HG02943 (cell line): ENCODE measurements around the gene PLBD2.

Experiments used
- ATAC-seq: cut with Tn5 transposase; IDR thresholded peaks from one replicate; pipeline ENCODE4 v1.9.1; 2021; ENCODE audit warnings: mild to moderate bottlenecking, low read depth, moderate library complexity; ENCODE audit not compliant: unreplicated experiment

PLBD2 gene

DNA sequence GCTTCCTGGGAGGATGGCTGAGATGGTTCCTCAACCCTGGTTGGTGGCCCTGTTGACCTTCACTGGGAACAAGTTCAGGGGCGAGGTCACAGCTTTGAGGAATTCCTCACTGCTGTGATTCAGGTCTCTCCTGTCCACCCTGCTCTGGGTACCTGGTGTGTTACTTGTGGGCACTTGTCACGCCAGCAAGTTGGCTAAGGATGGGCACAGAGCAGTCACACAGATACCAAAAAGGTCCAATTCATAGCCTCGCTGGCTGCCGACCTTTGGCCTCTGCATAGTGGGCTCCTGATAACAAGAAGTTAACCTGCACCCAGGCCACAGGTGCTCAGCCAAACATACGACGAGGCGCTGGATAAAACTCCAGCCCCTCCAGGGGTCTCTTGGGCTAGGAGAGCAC lies 34.1 kb downstream of the PLBD2 start:
- no peak for ATAC-seq

DNA sequence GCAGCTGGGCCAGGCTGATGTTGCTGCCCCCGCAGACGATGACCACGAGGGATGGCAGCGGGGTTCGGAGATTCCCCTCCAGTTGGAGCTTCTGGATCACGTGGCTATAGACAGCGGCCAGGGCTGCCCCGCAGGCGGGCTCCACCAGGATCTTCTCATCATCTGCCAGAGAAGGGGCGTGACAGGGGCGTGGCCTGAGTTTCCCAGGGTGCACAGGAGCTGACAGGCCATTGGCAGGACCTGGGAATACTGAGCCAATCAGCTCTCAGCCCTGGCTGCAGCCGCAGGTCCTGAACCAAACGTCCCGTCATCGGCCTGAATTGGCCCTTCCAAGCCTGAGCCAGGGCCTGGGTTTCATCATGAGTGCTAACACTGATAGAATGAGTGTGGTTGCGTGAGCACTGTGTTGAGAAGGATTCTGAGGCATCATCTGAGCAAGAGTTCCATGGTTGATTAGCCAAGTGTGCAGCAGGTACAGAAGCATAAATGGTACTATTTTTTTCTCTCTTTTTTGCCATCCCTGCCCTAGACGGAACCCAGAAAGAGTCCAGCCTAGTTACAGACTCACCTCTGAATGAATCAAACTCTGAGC lies 34.7 kb downstream of the PLBD2 start:
- ATAC-seq = no peak

DNA sequence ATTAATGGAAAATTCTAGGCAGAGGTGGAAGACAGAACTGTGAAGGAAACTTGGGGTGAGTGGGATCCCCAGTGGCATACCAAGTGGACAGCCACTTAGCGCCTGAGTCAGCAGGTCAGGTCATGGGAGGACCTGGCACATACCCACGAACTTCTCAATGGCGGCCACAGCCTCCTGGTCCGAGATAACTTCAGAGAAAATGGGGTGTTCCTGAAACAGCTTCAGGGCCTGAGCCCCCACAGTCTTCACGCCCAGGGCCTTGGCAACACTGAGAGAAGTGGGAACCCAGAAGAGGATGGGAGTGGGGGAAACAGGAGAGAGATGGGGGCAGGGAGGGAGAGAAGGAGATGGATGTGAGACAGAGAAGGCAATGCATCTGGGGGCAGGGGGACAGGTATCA lies 35.4 kb downstream of the PLBD2 start:
- no peak for ATAC-seq

GRCh38 chr12:113395119-113395518 lies 36.7 kb downstream of the PLBD2 start:
- no peak for ATAC-seq

DNA sequence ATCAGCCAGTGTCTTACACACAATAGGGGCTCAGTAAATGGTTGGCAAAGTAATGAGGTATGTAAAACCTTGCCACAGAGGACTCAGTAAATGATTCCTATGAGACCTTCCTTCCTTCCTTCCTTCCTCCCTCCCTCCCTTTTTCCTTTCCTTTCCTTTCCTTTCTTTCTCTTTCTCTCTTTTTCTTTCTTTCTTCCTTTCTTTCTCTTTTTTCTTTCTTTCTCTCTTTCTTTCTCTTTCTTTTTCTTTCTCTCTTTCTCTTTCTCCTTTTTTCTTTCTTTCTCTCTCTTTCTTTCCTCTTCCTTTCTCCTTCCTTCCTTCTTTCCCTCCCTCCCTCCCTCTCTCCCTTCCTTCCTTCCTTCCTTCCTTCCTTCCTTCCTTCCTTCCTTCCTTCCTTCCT lies 37.8 kb downstream of the PLBD2 start:
- no peak for ATAC-seq

GRCh38 chr12:113396828-113397496 lies 38.6 kb downstream of the PLBD2 start:
- ATAC-seq = no peak

DNA sequence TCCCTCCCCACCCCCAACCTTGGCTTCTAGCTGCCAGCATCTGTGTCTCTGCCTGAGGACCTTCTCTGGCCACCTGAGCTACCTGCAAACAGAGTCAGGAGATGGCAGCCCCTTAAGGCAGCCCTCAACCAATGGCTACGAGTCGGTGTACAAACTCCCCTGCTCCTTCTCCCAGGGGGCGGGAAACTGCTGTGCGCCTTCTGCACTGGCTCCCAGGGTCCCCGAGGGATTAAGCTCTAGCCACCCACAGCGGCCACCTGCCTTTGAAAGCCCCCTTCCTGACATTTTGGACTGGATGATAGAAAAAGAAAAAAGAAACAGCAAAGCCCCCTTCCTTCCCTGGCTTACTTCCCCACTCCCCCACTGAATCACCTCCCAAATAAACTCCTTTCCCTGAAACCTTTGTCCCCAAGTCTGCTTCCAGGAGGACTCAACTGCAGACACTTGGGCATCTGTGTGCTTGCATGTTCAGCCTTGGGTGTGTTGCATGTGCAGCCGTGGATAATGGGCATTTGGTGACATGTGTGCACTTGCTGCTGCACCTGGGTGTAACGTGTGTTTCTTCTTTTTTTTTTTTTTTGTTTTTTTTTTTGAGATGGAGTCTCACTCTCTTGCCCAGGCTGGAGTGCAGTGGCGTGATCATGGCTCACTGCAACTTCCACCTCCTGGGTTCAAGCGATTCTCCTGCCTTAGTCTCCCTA lies 39.3 kb downstream of the PLBD2 start:
- ATAC-seq = no peak

GRCh38 chr12:113398346-113399290 lies 40.2 kb downstream of the PLBD2 start:
- ATAC-seq = no peak

- ATAC-seq = no peak
Observed at GRCh38 chr12:113399490-113399889, 41.1 kb downstream of the PLBD2 start.

DNA sequence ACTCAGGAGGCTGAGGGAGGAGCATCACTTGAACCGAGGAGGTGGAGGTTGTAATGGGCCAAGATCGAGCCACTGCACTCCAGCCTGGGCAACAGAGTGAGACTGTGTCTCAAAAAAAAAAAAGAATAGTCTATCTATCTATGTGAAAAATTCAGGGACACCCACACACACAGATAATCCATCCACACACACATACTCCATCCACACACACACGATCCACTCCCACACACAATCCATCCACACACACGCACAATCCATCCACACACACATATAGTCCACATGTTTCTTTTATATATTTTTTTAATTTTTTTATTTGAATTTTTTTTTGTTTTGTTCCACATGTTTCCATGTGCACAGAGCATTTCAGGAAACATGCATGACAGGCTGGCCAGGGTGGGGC lies 42.0 kb downstream of the PLBD2 start:
- ATAC-seq = no peak

GRCh38 chr12:113401066-113402000 lies 42.9 kb downstream of the PLBD2 start:
- ATAC-seq = no peak

GRCh38 chr12:113402586-113403260 lies 44.3 kb downstream of the PLBD2 start:
- ATAC-seq = no peak

DNA sequence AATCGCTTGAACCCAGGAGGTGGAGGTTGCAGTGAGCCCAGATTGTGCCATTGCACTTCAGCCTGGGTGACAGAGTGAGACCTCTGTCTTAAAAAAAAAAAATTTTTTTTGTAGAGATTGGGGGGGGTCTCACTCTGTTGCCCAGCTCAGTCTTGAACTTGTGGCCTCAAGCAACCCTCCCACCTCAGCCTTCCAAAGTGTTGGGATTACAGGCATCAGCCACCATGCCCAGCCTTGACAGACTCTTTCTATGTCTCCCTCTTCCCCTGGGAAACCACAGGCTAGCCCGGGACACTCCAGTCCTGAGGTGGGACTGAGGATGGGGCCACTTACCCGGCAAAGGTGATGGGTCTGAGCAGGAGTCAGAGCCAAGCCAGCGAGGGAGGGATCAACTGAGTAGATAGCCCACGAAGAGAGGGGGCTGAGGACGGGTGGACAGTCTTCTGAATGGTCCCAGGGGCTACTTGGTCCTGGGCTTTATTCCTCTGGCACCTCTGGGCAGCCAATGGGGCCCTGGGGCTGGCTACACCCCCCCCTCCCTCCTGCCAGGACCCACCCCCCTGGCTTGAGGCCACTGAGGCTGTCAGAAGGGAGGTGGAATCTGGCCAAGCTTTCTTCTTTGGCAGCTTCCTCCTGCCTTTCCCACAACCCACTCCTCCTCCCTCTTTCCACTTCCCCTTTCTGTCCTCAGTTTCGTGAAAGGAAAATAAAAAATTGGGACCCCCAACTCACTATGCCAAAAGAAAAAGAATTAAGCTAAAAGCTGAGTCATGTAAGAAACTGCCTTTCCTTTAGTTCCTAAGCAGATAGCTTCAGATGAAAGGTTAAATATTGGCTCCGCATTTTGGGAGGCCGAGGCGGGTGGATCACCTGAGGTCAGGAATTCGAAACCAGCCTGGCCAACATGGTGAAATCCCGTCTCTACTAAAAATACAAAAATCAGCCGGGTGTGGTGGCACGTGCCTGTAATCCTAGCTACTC lies 45.3 kb downstream of the PLBD2 start, which contains the start of gene SDS:
Gene SDS (minus strand): TSS at position 453 of the 981 bp plus-strand sequence. CDS start 4,179 bp downstream, outside the sequence.
- ATAC-seq = no peak

GRCh38 chr12:113405694-113406093 lies 47.3 kb downstream of the PLBD2 start:
- no peak for ATAC-seq

GRCh38 chr12:113407931-113408600 lies 49.7 kb downstream of the PLBD2 start:
- no peak for ATAC-seq

DNA sequence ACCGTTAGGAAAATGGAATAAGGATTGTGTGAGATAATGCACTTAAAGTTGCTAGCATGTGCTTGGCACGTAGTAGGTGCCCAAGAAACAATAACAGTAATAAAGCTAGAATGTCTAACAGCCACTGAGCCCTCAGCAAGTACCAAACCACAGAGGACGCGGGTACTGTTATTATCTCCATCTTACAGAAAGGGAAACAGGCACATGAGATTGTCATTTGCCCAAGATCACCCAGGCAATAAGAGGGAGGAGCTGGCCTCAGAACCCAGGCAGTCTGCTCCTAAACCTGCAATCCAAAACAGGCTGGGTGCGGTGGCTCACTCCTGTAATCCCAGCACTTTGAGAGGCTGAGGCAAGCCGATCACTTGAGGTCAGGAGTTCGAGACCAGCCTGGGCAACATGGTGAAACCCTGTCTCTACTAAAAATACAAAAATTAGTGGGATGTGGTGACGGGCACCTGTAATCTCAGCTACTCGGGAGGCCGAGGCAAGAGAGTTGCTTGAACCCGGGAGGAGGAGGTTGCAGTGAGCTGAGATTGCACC lies 50.4 kb downstream of the PLBD2 start:
- ATAC-seq = no peak
